Smooth muscle cell (in vitro differentiated cells): ENCODE data around the gene PTPRN2. TPM values are rescaled to one million over a fixed set of nuclear protein-coding genes. Genes with fewer than 3 reads are reported as not detected.
"Not testable (repeated sequence)": the region's sequence is repeated elsewhere in the genome, so short reads cannot be mapped to it uniquely, and the experiment has no call there.

Experiments used
- DNase-seq: peaks from one replicate; lab custom pipeline; 2025; ENCODE audit not compliant: unreplicated experiment; lab: John Stamatoyannopoulos, UW
- H2AFZ ChIP-seq: fragments of 200-600 bp; sonication (generic); 2 replicates; pipeline ENCODE4 v1.6.0; 2016; ENCODE audit warnings: antibody characterized with exemption, low read depth, mild to moderate bottlenecking
- H3F3A ChIP-seq: fragments of 200-600 bp; sonication (generic); 2 replicates; pipeline ENCODE4 v1.6.0; 2017; ENCODE audit warnings: antibody characterized with exemption, low read depth
- H3K27ac ChIP-seq: fragments of 200-600 bp; sonication (generic); 2 replicates; pipeline ENCODE4 v1.5.1; 2016; ENCODE audit warnings: low read depth, mild to moderate bottlenecking
- H3K27me3 ChIP-seq: fragments of 200-600 bp; sonication (generic); 2 replicates; pipeline ENCODE4 v1.6.1; 2016; ENCODE audit warnings: low read depth, mild to moderate bottlenecking
- H3K36me3 ChIP-seq: fragments of 200-600 bp; sonication (generic); 2 replicates; pipeline ENCODE4 v1.5.1; 2016; ENCODE audit warnings: low read depth
- H3K4me1 ChIP-seq: fragments of 200-600 bp; sonication (generic); 2 replicates; pipeline ENCODE4 v1.5.1; 2016; ENCODE audit warnings: low read depth
- H3K4me2 ChIP-seq: fragments of 200-600 bp; sonication (generic); 2 replicates; pipeline ENCODE4 v1.6.0; 2016; ENCODE audit warnings: mild to moderate bottlenecking
- H3K4me3 ChIP-seq: fragments of 200-600 bp; sonication (generic); 2 replicates; pipeline ENCODE4 v1.5.1; 2016; ENCODE audit warnings: mild to moderate bottlenecking
- H3K79me2 ChIP-seq: fragments of 200-600 bp; sonication (generic); 2 replicates; pipeline ENCODE4 v1.6.0; 2016; ENCODE audit warnings: low read depth, mild to moderate bottlenecking
- H3K9ac ChIP-seq: fragments of 200-600 bp; sonication (generic); 2 replicates; pipeline ENCODE4 v1.6.0; 2016; ENCODE audit warnings: low read depth
- H3K9me3 ChIP-seq: fragments of 200-600 bp; sonication (generic); replicated peaks from 2 replicates; pipeline ENCODE4 v1.5.1; 2016; ENCODE audit warnings: low read depth
- H4K20me1 ChIP-seq: fragments of 200-600 bp; sonication (generic); 2 replicates; pipeline ENCODE4 v1.6.0; 2016; ENCODE audit warnings: low read depth
- WGBS: methylation state at CpG from one replicate; pipeline ENCODE4 v1.1.7; 2016; ENCODE audit warnings: low lambda C conversion rate; 5-methylcytosine and 5-hydroxymethylcytosine counted together
- polyA plus RNA-seq: library from polyadenylated mRNA; unstranded; fragments of >200 nt; fragmentation: Nextera tagmentation; extraction: Ambion mirVana; gene quantifications from 2 replicates; pipeline ENCODE4 v1.2.1, GENCODE V29; 2016
- total RNA-seq: library from RNA; depleted of rRNA; stranded (reverse); fragments of >200 nt; gene quantifications from 2 replicates; pipeline ENCODE4 v1.2.3, GENCODE V29; 2014
- TF ChIP-seq, protein P1 (sequence below): fragments of 200-600 bp; sonication (generic); IDR thresholded peaks from 2 replicates; pipeline ENCODE4 v1.5.1; 2017; ENCODE audit warnings: borderline replicate concordance, mild to moderate bottlenecking, antibody characterized with exemption; ENCODE audit not compliant: insufficient read depth, poor library complexity, severe bottlenecking

Gene PTPRN2
- total and polyA plus RNA-seq, 2 experiments from 2014 or later: 0.09 to 0.87 TPM

- no peaks in the 10 kb centered on the region for H3K79me2 ChIP-seq
- no peaks in the 10 kb centered on the region for H3K9me3 ChIP-seq
- H3K9ac ChIP-seq: no peak overlapping the region
- no peak overlapping the region for H3K4me2 ChIP-seq
- no peak overlapping the region for H3K4me3 ChIP-seq
- no peaks in the 10 kb centered on the region for H3F3A ChIP-seq
- TF ChIP-seq, protein P1, sequence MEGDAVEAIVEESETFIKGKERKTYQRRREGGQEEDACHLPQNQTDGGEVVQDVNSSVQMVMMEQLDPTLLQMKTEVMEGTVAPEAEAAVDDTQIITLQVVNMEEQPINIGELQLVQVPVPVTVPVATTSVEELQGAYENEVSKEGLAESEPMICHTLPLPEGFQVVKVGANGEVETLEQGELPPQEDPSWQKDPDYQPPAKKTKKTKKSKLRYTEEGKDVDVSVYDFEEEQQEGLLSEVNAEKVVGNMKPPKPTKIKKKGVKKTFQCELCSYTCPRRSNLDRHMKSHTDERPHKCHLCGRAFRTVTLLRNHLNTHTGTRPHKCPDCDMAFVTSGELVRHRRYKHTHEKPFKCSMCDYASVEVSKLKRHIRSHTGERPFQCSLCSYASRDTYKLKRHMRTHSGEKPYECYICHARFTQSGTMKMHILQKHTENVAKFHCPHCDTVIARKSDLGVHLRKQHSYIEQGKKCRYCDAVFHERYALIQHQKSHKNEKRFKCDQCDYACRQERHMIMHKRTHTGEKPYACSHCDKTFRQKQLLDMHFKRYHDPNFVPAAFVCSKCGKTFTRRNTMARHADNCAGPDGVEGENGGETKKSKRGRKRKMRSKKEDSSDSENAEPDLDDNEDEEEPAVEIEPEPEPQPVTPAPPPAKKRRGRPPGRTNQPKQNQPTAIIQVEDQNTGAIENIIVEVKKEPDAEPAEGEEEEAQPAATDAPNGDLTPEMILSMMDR: no peak
- H3K27ac ChIP-seq: no peak overlapping the region
- no peaks in the 10 kb centered on the region for H3K27me3 ChIP-seq
- no peak for DNase-seq
- H4K20me1 ChIP-seq: no peaks in the 10 kb centered on the region
- H2AFZ ChIP-seq: no peak overlapping the region
- 86% methylated on average over 11 of the region's 11 CpGs for WGBS
- H3K36me3 ChIP-seq: no peaks in the 10 kb centered on the region
- H3K4me1 ChIP-seq: no peaks in the 10 kb centered on the region
Observed at GRCh38 chr7:158461824-158462223, 125.8 kb downstream of the PTPRN2 start.

GRCh38 chr7:158460665-158461064 is 127.0 kb downstream of the PTPRN2 start:
- TF ChIP-seq, protein P1: no peak
- WGBS: 95% methylated on average over 6 of the region's 6 CpGs

DNA sequence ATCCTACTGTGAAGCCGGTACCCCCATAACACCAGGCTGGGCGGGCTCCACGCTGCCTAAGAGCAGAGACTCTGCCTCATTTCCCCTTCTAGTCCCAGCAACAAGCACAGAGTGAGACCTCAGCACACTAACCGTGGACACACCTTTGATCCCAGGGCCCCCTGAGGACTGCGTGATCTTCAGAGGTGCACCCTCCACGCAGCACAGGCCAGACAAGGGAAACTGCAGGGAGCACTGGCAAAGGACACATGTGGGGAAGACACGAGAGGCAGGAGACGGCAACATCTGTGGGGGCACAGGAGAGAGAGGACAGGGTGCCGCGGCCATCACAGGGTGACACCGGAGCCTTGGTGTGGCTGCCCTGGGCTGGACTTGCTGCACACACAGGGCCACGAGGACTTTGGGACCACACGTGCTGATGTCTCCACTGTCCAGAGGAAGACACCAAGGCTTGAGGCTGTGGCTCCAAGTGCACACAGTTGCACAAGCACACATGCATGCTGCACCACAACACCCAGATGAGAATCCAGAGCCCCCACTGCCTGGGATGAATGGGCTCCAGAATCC is 128.8 kb downstream of the PTPRN2 start:
- no peaks in the 10 kb centered on the region for H3K4me1 ChIP-seq
- no peaks in the 10 kb centered on the region for H3K36me3 ChIP-seq
- H3K4me3 ChIP-seq: no peak overlapping the region
- no peaks in the 10 kb centered on the region for H3K9me3 ChIP-seq
- H3K27ac ChIP-seq: no peak overlapping the region
- TF ChIP-seq, protein P1: no peak
- no peaks in the 10 kb centered on the region for H3K27me3 ChIP-seq
- no peak overlapping the region for H2AFZ ChIP-seq
- H3F3A ChIP-seq: no peaks in the 10 kb centered on the region
- no peak for DNase-seq
- H3K9ac ChIP-seq: no peak overlapping the region
- no peaks in the 10 kb centered on the region for H3K79me2 ChIP-seq
- no peak overlapping the region for H3K4me2 ChIP-seq
- WGBS: 72% methylated on average over 13 of the region's 13 CpGs
- H4K20me1 ChIP-seq: no peaks in the 10 kb centered on the region

More at GRCh38 chr7:158460665-158461064, 127.0 kb downstream of the PTPRN2 start:
- Histone ChIP-seq H3K4me2 (no peak overlapping the region), H3K27ac (no peak overlapping the region), H3K4me3 (no peak overlapping the region), H3K4me1 (no peaks in the 10 kb centered on the region), H3K79me2 (no peaks in the 10 kb centered on the region), H3F3A (no peaks in the 10 kb centered on the region), H3K27me3 (no peaks in the 10 kb centered on the region), H4K20me1 (no peaks in the 10 kb centered on the region), H3K9ac (no peak overlapping the region), H3K36me3 (no peaks in the 10 kb centered on the region), H3K9me3 (no peaks in the 10 kb centered on the region), H2AFZ (no peak overlapping the region)
- no peak for DNase-seq

DNA sequence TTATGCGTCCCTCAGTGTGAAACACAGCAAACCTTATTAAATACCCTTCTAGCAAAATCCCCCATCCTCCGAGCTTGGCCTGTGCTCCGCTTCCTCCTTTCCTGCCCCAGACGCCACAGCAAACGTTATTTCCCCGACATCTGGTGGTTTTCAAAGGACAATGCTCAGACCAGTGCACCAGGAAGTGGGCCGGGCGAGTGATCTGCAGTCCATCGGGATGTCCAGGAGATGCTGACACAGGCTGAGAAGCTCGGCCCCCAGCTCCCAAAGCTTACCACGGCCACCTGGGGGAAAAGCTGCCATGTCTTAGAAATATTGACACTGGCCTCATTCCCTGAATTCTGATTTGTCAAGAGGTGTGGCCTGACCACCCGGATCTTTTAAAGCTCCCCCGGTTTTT is 129.5 kb downstream of the PTPRN2 start:
- Histone ChIP-seq H3K27me3 (no peaks in the 10 kb centered on the region), H3K4me1 (no peaks in the 10 kb centered on the region), H3F3A (no peaks in the 10 kb centered on the region), H3K9ac (no peak overlapping the region), H4K20me1 (no peaks in the 10 kb centered on the region), H3K9me3 (no peaks in the 10 kb centered on the region), H3K4me2 (no peak overlapping the region), H3K36me3 (no peaks in the 10 kb centered on the region), H3K4me3 (no peak overlapping the region), H3K79me2 (no peaks in the 10 kb centered on the region), H3K27ac (no peak overlapping the region), H2AFZ (no peak overlapping the region)
- no peak for DNase-seq
- TF ChIP-seq, protein P1: no peak
- 85% methylated on average over 13 of the region's 13 CpGs for WGBS

DNA sequence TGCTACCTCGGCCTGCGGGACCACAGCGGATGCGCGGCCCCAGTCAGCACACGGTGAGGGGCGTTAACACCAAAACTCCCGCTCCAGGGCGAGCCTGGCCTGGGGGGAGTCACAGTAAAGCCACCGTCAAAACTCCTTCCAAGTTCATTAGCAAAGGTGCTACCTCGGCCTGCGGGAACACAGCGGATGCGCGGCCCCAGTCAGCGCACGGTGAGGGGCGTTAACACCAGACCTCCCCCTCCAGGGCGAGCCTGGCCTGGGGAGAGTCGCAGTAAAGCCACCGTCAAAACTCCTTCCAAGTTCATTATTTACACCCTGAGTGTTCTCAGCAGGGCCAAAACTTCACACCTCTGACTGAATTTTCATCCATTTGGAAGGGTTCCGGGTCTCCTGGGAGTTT is 130.0 kb downstream of the PTPRN2 start:
- H4K20me1 ChIP-seq, H3K79me2 ChIP-seq, H3K4me1 ChIP-seq, H3K36me3 ChIP-seq, H3K9ac ChIP-seq, H3K4me3 ChIP-seq, H3K27ac ChIP-seq, H2AFZ ChIP-seq, H3K4me2 ChIP-seq, H3K27me3 ChIP-seq, H3F3A ChIP-seq, DNase-seq, H3K9me3 ChIP-seq: not testable (repeated sequence)
- 93% methylated on average over 12 of the region's 22 CpGs for WGBS
